ENCODE measurements around the gene MATK. TPM values are rescaled to one million over a fixed set of nuclear protein-coding genes. Genes with fewer than 3 reads are reported as not detected.

Gene MATK
- total RNA-seq, 2 donors from 2014 or later: 5.4 to 6.4 TPM

DNA sequence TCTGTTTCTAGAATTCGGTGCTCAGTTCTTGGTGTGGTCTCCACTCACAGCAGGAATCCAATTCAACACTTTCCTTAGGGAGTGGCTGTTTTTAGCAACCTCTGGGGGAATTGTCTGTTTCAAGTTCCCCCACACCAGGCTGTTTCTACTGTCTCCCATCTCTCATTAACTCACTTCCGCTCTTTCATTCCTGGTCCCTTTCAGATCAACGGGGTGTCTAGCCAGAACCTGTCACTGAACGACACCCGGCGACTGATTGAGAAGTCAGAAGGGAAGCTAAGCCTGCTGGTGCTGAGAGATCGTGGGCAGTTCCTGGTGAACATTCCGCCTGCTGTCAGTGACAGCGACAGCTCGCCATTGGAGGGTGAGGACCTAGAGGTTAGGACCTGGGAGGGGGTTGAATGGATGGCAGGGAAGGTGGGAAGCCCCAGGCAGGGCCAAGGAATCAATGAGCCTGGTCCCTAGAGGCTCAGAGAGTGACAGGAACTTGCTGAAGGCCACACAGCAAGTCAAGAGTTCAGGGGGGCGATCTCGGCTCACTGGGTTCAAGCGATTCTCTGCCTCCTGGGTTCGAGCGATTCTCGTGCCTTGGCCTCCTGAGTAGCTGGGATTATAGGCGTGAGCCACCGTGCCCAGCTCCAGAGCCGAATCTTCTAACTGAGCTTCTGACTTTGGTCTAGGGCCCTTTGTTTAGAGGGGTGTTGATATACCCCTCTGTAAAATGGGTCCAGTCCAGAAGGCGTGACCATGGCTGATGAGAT lies 52.5 kb downstream of the MATK start:
- Histone ChIP-seq H3K36me3 (no peaks in the 10 kb centered on the region), H3K9me3 (no peaks in the 10 kb centered on the region), H3K4me3 (no peak overlapping the region), H3K27ac (no peak overlapping the region), H3K4me1 (ENCODE audit: control insufficient read depth in 1 of 2, low read depth in 2 of 2) (no peaks in the 10 kb centered on the region), H3K27me3 (replicated peaks; ENCODE audit: insufficient read depth) (no peaks in the 10 kb centered on the region)
- DNase-seq (ENCODE audit: low spot score) (no peak), ATAC-seq (ENCODE audit: insufficient number of reproducible peaks, low FRiP score, low read depth) (no peak)
- TF ChIP-seq, protein P1, sequence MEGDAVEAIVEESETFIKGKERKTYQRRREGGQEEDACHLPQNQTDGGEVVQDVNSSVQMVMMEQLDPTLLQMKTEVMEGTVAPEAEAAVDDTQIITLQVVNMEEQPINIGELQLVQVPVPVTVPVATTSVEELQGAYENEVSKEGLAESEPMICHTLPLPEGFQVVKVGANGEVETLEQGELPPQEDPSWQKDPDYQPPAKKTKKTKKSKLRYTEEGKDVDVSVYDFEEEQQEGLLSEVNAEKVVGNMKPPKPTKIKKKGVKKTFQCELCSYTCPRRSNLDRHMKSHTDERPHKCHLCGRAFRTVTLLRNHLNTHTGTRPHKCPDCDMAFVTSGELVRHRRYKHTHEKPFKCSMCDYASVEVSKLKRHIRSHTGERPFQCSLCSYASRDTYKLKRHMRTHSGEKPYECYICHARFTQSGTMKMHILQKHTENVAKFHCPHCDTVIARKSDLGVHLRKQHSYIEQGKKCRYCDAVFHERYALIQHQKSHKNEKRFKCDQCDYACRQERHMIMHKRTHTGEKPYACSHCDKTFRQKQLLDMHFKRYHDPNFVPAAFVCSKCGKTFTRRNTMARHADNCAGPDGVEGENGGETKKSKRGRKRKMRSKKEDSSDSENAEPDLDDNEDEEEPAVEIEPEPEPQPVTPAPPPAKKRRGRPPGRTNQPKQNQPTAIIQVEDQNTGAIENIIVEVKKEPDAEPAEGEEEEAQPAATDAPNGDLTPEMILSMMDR (IDR thresholded peaks at IDR 0.05): no peak

DNA sequence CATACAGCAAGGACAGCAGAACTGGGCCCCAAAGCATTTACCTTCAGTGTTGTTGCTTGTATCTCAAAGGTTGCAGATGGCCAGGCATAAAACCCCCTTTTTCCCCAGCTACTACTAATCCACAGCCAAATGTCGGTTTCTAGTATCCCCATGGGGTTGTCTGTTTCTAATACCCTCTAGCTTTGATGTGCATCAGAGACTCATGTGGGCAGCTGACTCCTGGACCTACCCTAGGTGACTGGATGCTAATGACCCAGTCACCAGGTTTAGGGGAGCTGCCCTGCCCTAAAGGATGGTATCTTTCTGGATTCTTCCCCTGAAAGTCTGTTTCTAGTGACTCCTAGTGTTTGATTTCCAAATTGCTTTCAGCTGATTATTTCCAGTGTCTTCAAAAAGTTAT lies 54.1 kb downstream of the MATK start:
- TF ChIP-seq, protein P1 (IDR thresholded peaks at IDR 0.05): no peak

DNA sequence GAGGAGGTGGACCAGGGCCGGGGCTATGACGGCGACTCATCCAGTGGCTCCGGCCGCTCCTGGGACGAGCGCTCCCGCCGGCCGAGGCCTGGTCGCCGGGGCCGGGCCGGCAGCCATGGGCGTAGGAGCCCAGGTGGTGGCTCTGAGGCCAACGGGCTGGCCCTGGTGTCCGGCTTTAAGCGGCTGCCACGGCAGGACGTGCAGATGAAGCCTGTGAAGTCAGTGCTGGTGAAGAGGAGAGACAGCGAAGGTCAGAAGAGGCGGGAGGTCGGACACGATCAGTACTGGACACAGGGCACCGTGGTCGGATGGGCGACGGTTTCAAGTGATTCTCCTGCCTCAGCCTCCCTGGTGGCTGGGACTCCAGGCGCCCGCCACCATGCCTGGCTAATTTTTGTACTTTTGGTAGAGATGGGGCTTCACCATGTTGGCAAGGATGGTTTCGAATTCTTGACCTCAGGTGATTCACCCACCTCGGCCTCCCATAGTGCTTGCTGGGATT lies 55.7 kb downstream of the MATK start:
- Histone ChIP-seq H3K27me3 (replicated peaks; ENCODE audit: insufficient read depth) (no peaks in the 10 kb centered on the region), H3K36me3 (no peaks in the 10 kb centered on the region)
- TF ChIP-seq, protein P1 (IDR thresholded peaks at IDR 0.05): no peak

More for the DNA sequence above, 54.1 kb downstream of the MATK start:
- H3K4me3 ChIP-seq: no peak overlapping the region
- H3K9me3 ChIP-seq: no peaks in the 10 kb centered on the region
- no peaks in the 10 kb centered on the region for H3K36me3 ChIP-seq
- H3K4me1 ChIP-seq (ENCODE audit: control insufficient read depth in 1 of 2, low read depth in 2 of 2): no peaks in the 10 kb centered on the region
- DNase-seq (ENCODE audit: low spot score): no peak
- H3K27me3 ChIP-seq (replicated peaks; ENCODE audit: insufficient read depth): no peaks in the 10 kb centered on the region
- no peak for ATAC-seq (ENCODE audit: insufficient number of reproducible peaks, low FRiP score, low read depth)
- no peak overlapping the region for H3K27ac ChIP-seq

More for the DNA sequence above, 55.7 kb downstream of the MATK start:
- Histone ChIP-seq H3K9me3 (no peaks in the 10 kb centered on the region), H3K4me1 (ENCODE audit: control insufficient read depth in 1 of 2, low read depth in 2 of 2) (no peaks in the 10 kb centered on the region), H3K4me3 (no peak overlapping the region), H3K27ac (no peak overlapping the region)
- DNase-seq (ENCODE audit: low spot score): no peak
- no peak for ATAC-seq (ENCODE audit: insufficient number of reproducible peaks, low FRiP score, low read depth)

Other genes starting within 250 kb of the MATK start
- gene TEKTIP1, start 247.2 kb downstream of the MATK start, total RNA-seq: not detected
- 100 to 1,000 TPM in 1 of 2 donors, 10 to 100 TPM in 1; 85.6 to 112 TPM for gene MFSD12, start 228.8 kb downstream of the MATK start, total RNA-seq
- gene HMG20B, start 213.4 kb downstream of the MATK start, total RNA-seq: 100 to 1,000 TPM in 1 of 2 donors, 10 to 100 TPM in 1; 90.8 to 120 TPM
- gene GIPC3, start 200.9 kb downstream of the MATK start, total RNA-seq: 1 to 10 TPM; 1.1 to 1.6 TPM
- 10 to 100 TPM; 29.4 to 39.1 TPM for gene TBXA2R, start 179.5 kb downstream of the MATK start, total RNA-seq
- 10 to 100 TPM; 33.4 to 38.0 TPM for gene CACTIN, start 159.6 kb downstream of the MATK start, total RNA-seq
- 10 to 100 TPM; 82.6 to 84.5 TPM for gene PIP5K1C, start 85.9 kb downstream of the MATK start, total RNA-seq
- 1 to 10 TPM in 1 of 2 donors, under 1 TPM in 1; 0.41 to 2.1 TPM for gene TJP3, start 78.0 kb downstream of the MATK start, total RNA-seq
- 10 to 100 TPM; 17.4 to 26.8 TPM for gene APBA3, start 24.7 kb downstream of the MATK start, total RNA-seq
- gene MRPL54, start 23.7 kb downstream of the MATK start, total RNA-seq: 10 to 100 TPM; 32.4 to 56.9 TPM
- not detected for gene RAX2, start 14.2 kb downstream of the MATK start, total RNA-seq
- not detected for gene ZFR2, start 82.7 kb upstream of the MATK start, total RNA-seq
- not detected for gene ATCAY, start 94.3 kb upstream of the MATK start, total RNA-seq
- 1 to 10 TPM in 1 of 2 donors, not detected in 1; 1.8 TPM for gene NMRK2, start 146.7 kb upstream of the MATK start, total RNA-seq
- gene DAPK3, start 184.7 kb upstream of the MATK start, total RNA-seq: 100 to 1,000 TPM; 167 to 241 TPM
- 1,000 to 10,000 TPM; 1,268 to 1,436 TPM for gene EEF2, start 199.1 kb upstream of the MATK start, total RNA-seq
- 10 to 100 TPM; 10.2 to 32.2 TPM for gene PIAS4, start 221.4 kb upstream of the MATK start, total RNA-seq

Data from thoracic aorta (tissue), 2 donors.